Mesendoderm (in vitro differentiated cells): ENCODE data around the gene CALM3.
A peak's percentile ranks its signal among the peaks of the same experiment; 100 is the strongest.

ENCODE experiments used
- DNase-seq: peaks from one replicate; pipeline ENCODE4 v3.0.0; 2013
- H2AK5ac ChIP-seq: 2 replicates; pipeline ENCODE4 v1.6.1; 2013; ENCODE audit warnings: low read length, inconsistent platforms
- H2BK120ac ChIP-seq: 2 replicates; pipeline ENCODE4 v1.6.1; 2013; ENCODE audit warnings: low read depth, mild to moderate bottlenecking, low read length, moderate library complexity, mixed read lengths
- H2BK15ac ChIP-seq: replicated peaks from 2 replicates; pipeline ENCODE4 v1.6.1; 2013; ENCODE audit warnings: low read depth, mild to moderate bottlenecking, moderate library complexity
- H2BK5ac ChIP-seq: 2 replicates; pipeline ENCODE4 v1.6.1; 2013; ENCODE audit warnings: low read length, inconsistent platforms
- H3K18ac ChIP-seq: 2 replicates; pipeline ENCODE4 v1.6.1; 2013; ENCODE audit warnings: mild to moderate bottlenecking, low read length, mixed read lengths
- H3K23ac ChIP-seq: one replicate; pipeline ENCODE4 v1.6.1; 2013; ENCODE audit warnings: low read length
- H3K27ac ChIP-seq: 2 replicates; pipeline ENCODE4 v1.5.1; 2013; ENCODE audit warnings: low read depth, mild to moderate bottlenecking, inconsistent platforms, low read length, moderate library complexity
- H3K27me3 ChIP-seq: 2 replicates; pipeline ENCODE4 v1.6.1; 2013; ENCODE audit warnings: low read length, control low read depth, mild to moderate bottlenecking, inconsistent platforms; ENCODE audit not compliant: insufficient read depth, poor library complexity
- H3K36me3 ChIP-seq: 2 replicates; pipeline ENCODE4 v1.6.1; 2013; ENCODE audit warnings: low read length, inconsistent platforms; ENCODE audit not compliant: control insufficient read depth, insufficient read depth
- H3K4ac ChIP-seq: one replicate; pipeline ENCODE4 v1.6.1; 2013; ENCODE audit warnings: low read depth, mild to moderate bottlenecking, low read length, moderate library complexity
- H3K4me1 ChIP-seq: 2 replicates; pipeline ENCODE4 v1.6.1; 2013; ENCODE audit warnings: low read depth, low read length, inconsistent platforms; ENCODE audit not compliant: control insufficient read depth
- H3K4me2 ChIP-seq: 2 replicates; pipeline ENCODE4 v1.6.1; 2013; ENCODE audit warnings: low read length
- H3K4me3 ChIP-seq: 2 replicates; pipeline ENCODE4 v1.5.1; 2013; ENCODE audit warnings: mild to moderate bottlenecking, low read length
- H3K56ac ChIP-seq: one replicate; pipeline ENCODE4 v1.6.1; 2013; ENCODE audit warnings: low read length
- H3K79me1 ChIP-seq: 2 replicates; pipeline ENCODE4 v1.6.1; 2013; ENCODE audit warnings: low read length, inconsistent platforms
- H3K79me2 ChIP-seq: 2 replicates; pipeline ENCODE4 v1.6.1; 2013; ENCODE audit warnings: mild to moderate bottlenecking, low read length; ENCODE audit not compliant: control insufficient read depth, insufficient read depth
- H3K9ac ChIP-seq: 2 replicates; pipeline ENCODE4 v1.6.1; 2013; ENCODE audit warnings: low read length, inconsistent platforms
- H4K5ac ChIP-seq: one replicate; pipeline ENCODE4 v1.6.1; 2013; ENCODE audit warnings: low read length
- H4K8ac ChIP-seq: one replicate; pipeline ENCODE4 v1.6.1; 2013; ENCODE audit warnings: low read depth, mild to moderate bottlenecking, control low read depth, low read length, moderate library complexity
- WGBS: extraction: QIAGEN DNeasy Blood & Tissue Kit; methylation state at CpG from one replicate; pipeline ENCODE4 v1.1.7; 2013; ENCODE audit warnings: low lambda C conversion rate, missing lambda C conversion rate; ENCODE audit not compliant: insufficient coverage; ENCODE audit errors: extremely low coverage; 5-methylcytosine and 5-hydroxymethylcytosine counted together

Gene CALM3

GRCh38 chr19:46634656-46635218, 33.6 kb downstream of the CALM3 start:
- H3K4me3 ChIP-seq: no peak overlapping the region
- WGBS: no CpG with 5 or more reads among the region's 23 CpGs
- no peak overlapping the region for H3K27ac ChIP-seq

GRCh38 chr19:46635920-46636761, 35.0 kb downstream of the CALM3 start, which contains the start of gene GNG8:
Gene GNG8 (minus strand): TSS chr19:46636202. CDS start chr19:46634682, 1,520 bp downstream.
- Histone ChIP-seq H3K4me1 (peaks cover 8% of the 10 kb centered on the region), H3K9ac (no peak within 1 kb of the TSS), H3K56ac (peak within 1 kb of the TSS; percentile 60), H2BK120ac (no peak within 1 kb of the TSS), H3K4ac (no peak within 1 kb of the TSS), H3K79me1 (no peaks in the 10 kb centered on the region), H2BK15ac (no peak within 1 kb of the TSS), H2AK5ac (no peak within 1 kb of the TSS), H3K4me3 (no peak within 1 kb of the TSS), H3K23ac (no peak within 1 kb of the TSS), H4K8ac (no peak within 1 kb of the TSS), H3K36me3 (no peaks in the 10 kb centered on the region), H3K79me2 (no peaks in the 10 kb centered on the region), H3K27me3 (no peaks in the 10 kb centered on the region), H2BK5ac (no peak within 1 kb of the TSS), H3K27ac (no peak within 1 kb of the TSS), H3K4me2 (no peak within 1 kb of the TSS), H4K5ac (no peak within 1 kb of the TSS), H3K18ac (no peak within 1 kb of the TSS)
- no peak for DNase-seq
- WGBS: no CpG with 5 or more reads among the region's 34 CpGs

More at GRCh38 chr19:46634656-46635218, 33.6 kb downstream of the CALM3 start:
- H3K56ac ChIP-seq: peak overlapping the region; percentile 50
- H3K23ac ChIP-seq: no peak overlapping the region
- H3K4me1 ChIP-seq: peaks cover 8% of the 10 kb centered on the region
- no peak overlapping the region for H3K4ac ChIP-seq
- H3K36me3 ChIP-seq: no peaks in the 10 kb centered on the region
- peak overlapping the region; percentile 42 for H3K4me2 ChIP-seq
- H2BK15ac ChIP-seq: no peak overlapping the region
- DNase-seq: no peak
- H2AK5ac ChIP-seq: no peak overlapping the region
- H3K18ac ChIP-seq: no peak overlapping the region
- H3K79me2 ChIP-seq: no peaks in the 10 kb centered on the region
- H3K9ac ChIP-seq: peak overlapping the region; percentile 11
- no peaks in the 10 kb centered on the region for H3K79me1 ChIP-seq
- no peak overlapping the region for H4K5ac ChIP-seq
- no peak overlapping the region for H2BK5ac ChIP-seq
- no peaks in the 10 kb centered on the region for H3K27me3 ChIP-seq
- H2BK120ac ChIP-seq: no peak overlapping the region
- no peak overlapping the region for H4K8ac ChIP-seq

- Histone ChIP-seq H3K36me3 (no peaks in the 10 kb centered on the region), H3K18ac (no peak overlapping the region), H3K9ac (no peak overlapping the region), H3K4ac (no peak overlapping the region), H2AK5ac (no peak overlapping the region), H3K27ac (no peak overlapping the region), H2BK5ac (no peak overlapping the region), H3K4me3 (no peak overlapping the region), H3K23ac (no peak overlapping the region), H2BK120ac (no peak overlapping the region), H3K27me3 (no peaks in the 10 kb centered on the region), H4K5ac (no peak overlapping the region), H3K56ac (no peak overlapping the region), H2BK15ac (no peak overlapping the region), H3K4me2 (no peak overlapping the region), H4K8ac (no peak overlapping the region), H3K79me2 (no peaks in the 10 kb centered on the region), H3K79me1 (no peaks in the 10 kb centered on the region), H3K4me1 (peaks cover 4% of the 10 kb centered on the region)
- WGBS: no CpG with 5 or more reads among the region's 14 CpGs
- no peak for DNase-seq
Observed at GRCh38 chr19:46637224-46637623, 36.1 kb downstream of the CALM3 start.

GRCh38 chr19:46639358-46640182, 38.4 kb downstream of the CALM3 start:
- peaks cover 4% of the 10 kb centered on the region for H3K4me1 ChIP-seq
- no peak overlapping the region for H2BK15ac ChIP-seq
- peak overlapping the region; percentile 37 for H3K23ac ChIP-seq
- H3K4me3 ChIP-seq: peak overlapping the region; percentile 57
- no peak overlapping the region for H2BK5ac ChIP-seq
- H3K79me1 ChIP-seq: no peaks in the 10 kb centered on the region
- H3K56ac ChIP-seq: peak overlapping the region; percentile 70
- peak overlapping the region; percentile 36 for H3K4me2 ChIP-seq
- no peaks in the 10 kb centered on the region for H3K79me2 ChIP-seq
- peak overlapping the region; percentile 57 for H3K9ac ChIP-seq
- H2BK120ac ChIP-seq: no peak overlapping the region
- H3K27me3 ChIP-seq: no peaks in the 10 kb centered on the region
- WGBS: no CpG with 5 or more reads among the region's 49 CpGs
- no peak overlapping the region for H2AK5ac ChIP-seq
- peak overlapping the region; percentile 8 for H3K18ac ChIP-seq
- DNase-seq: peak; percentile 74
- no peak overlapping the region for H3K27ac ChIP-seq
- H3K36me3 ChIP-seq: no peaks in the 10 kb centered on the region
- H4K5ac ChIP-seq: no peak overlapping the region
- H3K4ac ChIP-seq: no peak overlapping the region
- no peak overlapping the region for H4K8ac ChIP-seq

GRCh38 chr19:46640656-46641055, 39.5 kb downstream of the CALM3 start:
- no CpG with 5 or more reads among the region's 2 CpGs for WGBS
- no peaks in the 10 kb centered on the region for H3K36me3 ChIP-seq
- H3K27ac ChIP-seq: no peak overlapping the region

More at GRCh38 chr19:46640656-46641055, 39.5 kb downstream of the CALM3 start:
- Histone ChIP-seq H3K79me2 (no peaks in the 10 kb centered on the region), H2BK5ac (no peak overlapping the region), H3K9ac (no peak overlapping the region), H3K4me1 (peaks cover 4% of the 10 kb centered on the region), H4K8ac (no peak overlapping the region), H3K56ac (no peak overlapping the region), H3K23ac (no peak overlapping the region), H2BK15ac (no peak overlapping the region), H2AK5ac (no peak overlapping the region), H2BK120ac (no peak overlapping the region), H3K79me1 (no peaks in the 10 kb centered on the region), H3K4me3 (no peak overlapping the region), H4K5ac (no peak overlapping the region), H3K18ac (no peak overlapping the region), H3K4me2 (no peak overlapping the region), H3K4ac (no peak overlapping the region), H3K27me3 (no peaks in the 10 kb centered on the region)
- no peak for DNase-seq
